H1 (cell line): ENCODE results near the gene TYRP1. TPM values are rescaled to one million over a fixed set of nuclear protein-coding genes. Genes with fewer than 3 reads are reported as not detected.

Experiments
- ATF3 ChIP-seq: IDR thresholded peaks from 2 replicates; pipeline ENCODE4 v1.6.1; 2011; ENCODE audit warnings: low read depth, mild to moderate bottlenecking, low read length; ENCODE audit not compliant: insufficient read depth
- RXRA ChIP-seq: IDR thresholded peaks from 2 replicates; pipeline ENCODE4 v1.6.1; 2011; ENCODE audit warnings: low read depth, mild to moderate bottlenecking, low read length, moderate library complexity; ENCODE audit not compliant: insufficient read depth
- polyA plus RNA-seq, 7 experiments: library from polyadenylated mRNA; depleted of rRNA in 3 of 7; stranded (reverse) in 5 of 7; unstranded in 2 of 7; fragments of >200 nt in 5 of 7; fragments of 200-250 nt in 2 of 7; gene quantifications; 1 replicate in 5 of 7; 2 replicates in 1 of 7; 4 replicates in 1 of 7; pipeline versions ENCODE4 v1.2.1 to v1.2.3, GENCODE V29; 2011 to 2013; ENCODE audit warnings: missing spikeins in 2 of 7, mixed read lengths in 2 of 7
- total RNA-seq: library from RNA; stranded (reverse); fragmentation: NEBNext Ultra II Directional; extraction: Animal tissue kit (Norgen Biotek cat#: 25700); gene quantifications from 2 replicates; pipeline ENCODE4 v1.2.1, GENCODE V29; 2021

The TYRP1 gene
- total and polyA plus RNA-seq, 2 of the 8 experiments (the other 6 are each of a cell fraction or from before 2014, with no cell fraction given), result 0.15 TPM; not detected in 1

- no peak for TF ChIP-seq ATF3
- TF ChIP-seq RXRA, result no peak
Observed at GRCh38 chr9:12708562-12709298, 15.5 kb downstream of the TYRP1 start (continued).
